Uterus (tissue), 4 donors: ENCODE data around the gene PCDHGA6. TPM values are rescaled to one million over a fixed set of nuclear protein-coding genes. Genes with fewer than 3 reads are reported as not detected.

Source experiments
- DNase-seq, 2 donors: peaks; one replicate each; pipeline ENCODE4 v3.0.0-alpha.2; 2019 to 2020
- H3K27ac ChIP-seq, 2 donors: fragments of 200-600 bp; sonication (generic); 1 replicate in 1 of 2; 2 replicates in 1 of 2; pipeline ENCODE4 v1.5.1; 2016 to 2018
- H3K27me3 ChIP-seq, 2 donors: fragments of 200-600 bp; sonication (generic); one replicate each; pipeline ENCODE4 v1.5.1; 2018 to 2019; ENCODE audit warnings: control low read depth in 1 of 2
- H3K36me3 ChIP-seq, 2 donors: fragments of 200-600 bp; sonication (generic); one replicate each; pipeline ENCODE4 v1.5.1; 2019; ENCODE audit warnings: control low read depth in 1 of 2
- H3K4me1 ChIP-seq, 2 donors: fragments of 200-600 bp; sonication (generic); one replicate each; pipeline ENCODE4 v1.5.1; 2018 to 2019; ENCODE audit warnings: control low read depth in 1 of 2
- H3K4me3 ChIP-seq, 2 donors: fragments of 200-600 bp; sonication (generic); 1 replicate in 1 of 2; 2 replicates in 1 of 2; pipeline ENCODE4 v1.5.1; 2018 to 2019; ENCODE audit warnings: mild to moderate bottlenecking in 1 of 2
- H3K9me3 ChIP-seq, 2 donors: fragments of 200-600 bp; sonication (generic); one replicate each; pipeline ENCODE4 v1.5.1; 2019; ENCODE audit warnings: control low read depth in 1 of 2
- POLR2A ChIP-seq, 2 donors: fragments of 450-650 bp; IDR thresholded peaks; one replicate each; pipeline ENCODE4 v1.6.1; 2016; ENCODE audit warnings: antibody characterized with exemption in 2 of 2, mild to moderate bottlenecking in 1 of 2, moderate library complexity in 1 of 2
- intact Hi-C: fragments of 100-400 bp; cut with DNase I; formaldehyde crosslinking; loops from one replicate; pipeline ENCODE4 v1.15.1; 2023; ENCODE audit warnings: low total_unique reads
- total RNA-seq, 4 donors: library from RNA; depleted of rRNA in 3 of 4; stranded (reverse); fragments of >200 nt in 3 of 4; gene quantifications; one replicate each; pipeline versions ENCODE4 v1.1.0 to v1.2.4, GENCODE V29; 2014 to 2023
- TF ChIP-seq, protein P1 (sequence below), 4 experiments: fragments of 200-600 bp in 2 of 4; fragments of 450-650 bp in 2 of 4; sonication (generic) in 2 of 4; IDR thresholded peaks; one replicate each; pipeline ENCODE4 v1.5.1; 2016 to 2019; ENCODE audit warnings: antibody characterized with exemption in 4 of 4, mild to moderate bottlenecking in 2 of 4, moderate library complexity in 1 of 4
- donor health status: DM: yes; HTN: yes; CAD: no.

The PCDHGA6 gene
- total RNA-seq, 4 donors from 2014 or later = 4.4 to 16.6 (median 14.3) TPM

GRCh38 chr5:141422742-141423291 is 49.1 kb downstream of the PCDHGA6 start:
- H3K36me3 ChIP-seq = no peaks in the 10 kb centered on the region
- H3K4me3 ChIP-seq = no peak overlapping the region
- no peaks in the 10 kb centered on the region for H3K27me3 ChIP-seq
- no peak for DNase-seq
- H3K4me1 ChIP-seq = no peaks in the 10 kb centered on the region
- no peak for TF ChIP-seq POLR2A (IDR thresholded peaks at IDR 0.05)
- TF ChIP-seq, protein P1, sequence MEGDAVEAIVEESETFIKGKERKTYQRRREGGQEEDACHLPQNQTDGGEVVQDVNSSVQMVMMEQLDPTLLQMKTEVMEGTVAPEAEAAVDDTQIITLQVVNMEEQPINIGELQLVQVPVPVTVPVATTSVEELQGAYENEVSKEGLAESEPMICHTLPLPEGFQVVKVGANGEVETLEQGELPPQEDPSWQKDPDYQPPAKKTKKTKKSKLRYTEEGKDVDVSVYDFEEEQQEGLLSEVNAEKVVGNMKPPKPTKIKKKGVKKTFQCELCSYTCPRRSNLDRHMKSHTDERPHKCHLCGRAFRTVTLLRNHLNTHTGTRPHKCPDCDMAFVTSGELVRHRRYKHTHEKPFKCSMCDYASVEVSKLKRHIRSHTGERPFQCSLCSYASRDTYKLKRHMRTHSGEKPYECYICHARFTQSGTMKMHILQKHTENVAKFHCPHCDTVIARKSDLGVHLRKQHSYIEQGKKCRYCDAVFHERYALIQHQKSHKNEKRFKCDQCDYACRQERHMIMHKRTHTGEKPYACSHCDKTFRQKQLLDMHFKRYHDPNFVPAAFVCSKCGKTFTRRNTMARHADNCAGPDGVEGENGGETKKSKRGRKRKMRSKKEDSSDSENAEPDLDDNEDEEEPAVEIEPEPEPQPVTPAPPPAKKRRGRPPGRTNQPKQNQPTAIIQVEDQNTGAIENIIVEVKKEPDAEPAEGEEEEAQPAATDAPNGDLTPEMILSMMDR (IDR thresholded peaks at IDR 0.05) = no peak
- peaks cover 0 to 98% of the 10 kb centered on the region in 2 donors for H3K9me3 ChIP-seq
- H3K27ac ChIP-seq = no peak overlapping the region
- intact Hi-C loops = no loop called here

GRCh38 chr5:141427783-141428426 is 54.2 kb downstream of the PCDHGA6 start:
- intact Hi-C loops = no loop called here
- DNase-seq = no peak
- H3K9me3 ChIP-seq = peaks cover 0 to 97% of the 10 kb centered on the region in 2 donors
- H3K36me3 ChIP-seq = no peaks in the 10 kb centered on the region
- H3K4me1 ChIP-seq = no peaks in the 10 kb centered on the region
- TF ChIP-seq POLR2A (IDR thresholded peaks at IDR 0.05) = no peak
- TF ChIP-seq, protein P1 (IDR thresholded peaks at IDR 0.05) = no peak
- H3K27ac ChIP-seq = no peak overlapping the region
- H3K4me3 ChIP-seq = no peak overlapping the region
- no peaks in the 10 kb centered on the region for H3K27me3 ChIP-seq

Other genes starting within 250 kb of the PCDHGA6 start
- 10 to 100 TPM in 3 of 4 donors, 1 to 10 TPM in 1; 1.2 to 16.4 (median 12.6) TPM for gene PCDHB5, start 238.7 kb upstream of the PCDHGA6 start, total RNA-seq
- gene PCDHB6, start 223.8 kb upstream of the PCDHGA6 start, total RNA-seq = 1 to 10 TPM in 3 of 4 donors, under 1 TPM in 1; 0.51 to 4.2 (median 1.7) TPM
- gene PCDHB7, start 201.2 kb upstream of the PCDHGA6 start, total RNA-seq = 1 to 10 TPM in 3 of 4 donors, under 1 TPM in 1; 0.51 to 8.0 (median 5.7) TPM
- 1 to 10 TPM in 2 of 4 donors, under 1 TPM in 2; under 0.01 to 5.4 (median 2.1) TPM for gene PCDHB8, start 196.1 kb upstream of the PCDHGA6 start, total RNA-seq
- gene PCDHB16, start 191.5 kb upstream of the PCDHGA6 start, total RNA-seq = 10 to 100 TPM in 1 of 4 donors, 1 to 10 TPM in 3; 3.8 to 10.2 (median 5.0) TPM
- gene PCDHB9, start 186.7 kb upstream of the PCDHGA6 start, total RNA-seq = 1 to 10 TPM; 1.8 to 5.5 (median 4.8) TPM
- gene PCDHB10, start 181.5 kb upstream of the PCDHGA6 start, total RNA-seq = 1 to 10 TPM; 2.6 to 8.3 (median 4.7) TPM
- gene PCDHB11, start 174.3 kb upstream of the PCDHGA6 start, total RNA-seq = 1 to 10 TPM; 2.4 to 9.8 (median 6.9) TPM
- gene PCDHB12, start 165.2 kb upstream of the PCDHGA6 start, total RNA-seq = 10 to 100 TPM in 1 of 4 donors, 1 to 10 TPM in 2, under 1 TPM in 1; 0.88 to 20.5 (median 9.1) TPM
- gene PCDHB13, start 160.0 kb upstream of the PCDHGA6 start, total RNA-seq = 10 to 100 TPM in 1 of 4 donors, 1 to 10 TPM in 3; 6.2 to 26.1 (median 8.5) TPM
- gene PCDHB14, start 150.5 kb upstream of the PCDHGA6 start, total RNA-seq = 10 to 100 TPM in 2 of 4 donors, 1 to 10 TPM in 2; 3.6 to 14.7 (median 9.3) TPM
- gene PCDHB15, start 128.5 kb upstream of the PCDHGA6 start, total RNA-seq = 10 to 100 TPM in 3 of 4 donors, 1 to 10 TPM in 1; 5.0 to 17.8 (median 12.1) TPM
- 1 to 10 TPM in 2 of 4 donors, under 1 TPM in 1, not detected in 1; 0.28 to 2.4 (median 2.3) TPM for gene SLC25A2, start 69.8 kb upstream of the PCDHGA6 start, total RNA-seq
- 100 to 1,000 TPM in 2 of 4 donors, 10 to 100 TPM in 2; 76.1 to 121 (median 98.0) TPM for gene TAF7, start 53.1 kb upstream of the PCDHGA6 start, total RNA-seq
- 1 to 10 TPM in 2 of 4 donors, under 1 TPM in 2; under 0.01 to 3.3 (median 1.5) TPM for gene PCDHGA1, start 43.4 kb upstream of the PCDHGA6 start, total RNA-seq
- gene PCDHGA2, start 35.1 kb upstream of the PCDHGA6 start, total RNA-seq = 10 to 100 TPM in 2 of 4 donors, 1 to 10 TPM in 2; 3.2 to 11.6 (median 9.3) TPM
- 1 to 10 TPM in 3 of 4 donors, under 1 TPM in 1; 0.51 to 8.2 (median 5.6) TPM for gene PCDHGA3, start 30.1 kb upstream of the PCDHGA6 start, total RNA-seq
- 1 to 10 TPM in 3 of 4 donors, not detected in 1; 4.4 to 7.4 (median 6.9) TPM for gene PCDHGB1, start 23.8 kb upstream of the PCDHGA6 start, total RNA-seq
- gene PCDHGA4, start 18.9 kb upstream of the PCDHGA6 start, total RNA-seq = 10 to 100 TPM in 1 of 4 donors, 1 to 10 TPM in 2, under 1 TPM in 1; 0.59 to 16.1 (median 8.7) TPM
- gene PCDHGB2, start 13.9 kb upstream of the PCDHGA6 start, total RNA-seq = 10 to 100 TPM in 2 of 4 donors, 1 to 10 TPM in 1, under 1 TPM in 1; 0.59 to 17.9 (median 8.7) TPM
- gene PCDHGA5, start 9.7 kb upstream of the PCDHGA6 start, total RNA-seq = 10 to 100 TPM in 3 of 4 donors, 1 to 10 TPM in 1; 1.8 to 11.5 (median 11.2) TPM
- gene PCDHGB3, start 3.6 kb upstream of the PCDHGA6 start, total RNA-seq = 10 to 100 TPM in 2 of 4 donors, 1 to 10 TPM in 1, under 1 TPM in 1; 0.59 to 14.1 (median 8.1) TPM
- gene PCDHGA7, start 8.9 kb downstream of the PCDHGA6 start, total RNA-seq = 10 to 100 TPM in 3 of 4 donors, 1 to 10 TPM in 1; 10.0 to 14.1 (median 11.8) TPM
- 10 to 100 TPM in 3 of 4 donors, 1 to 10 TPM in 1; 8.2 to 17.1 (median 14.9) TPM for gene PCDHGB4, start 13.8 kb downstream of the PCDHGA6 start, total RNA-seq
- 1 to 10 TPM in 3 of 4 donors, under 1 TPM in 1; 0.59 to 9.0 (median 5.1) TPM for gene PCDHGA8, start 18.7 kb downstream of the PCDHGA6 start, total RNA-seq
- gene PCDHGB5, start 24.1 kb downstream of the PCDHGA6 start, total RNA-seq = 10 to 100 TPM in 3 of 4 donors, 1 to 10 TPM in 1; 10.0 to 33.6 (median 20.6) TPM
- 10 to 100 TPM; 11.8 to 18.7 (median 16.7) TPM for gene PCDHGA9, start 28.9 kb downstream of the PCDHGA6 start, total RNA-seq
- 10 to 100 TPM in 2 of 4 donors, 1 to 10 TPM in 2; 3.1 to 21.1 (median 11.5) TPM for gene PCDHGB6, start 34.1 kb downstream of the PCDHGA6 start, total RNA-seq
- 10 to 100 TPM in 1 of 4 donors, 1 to 10 TPM in 3; 2.4 to 11.2 (median 6.6) TPM for gene PCDHGA10, start 39.1 kb downstream of the PCDHGA6 start, total RNA-seq
- 10 to 100 TPM in 3 of 4 donors, 1 to 10 TPM in 1; 7.1 to 27.6 (median 18.1) TPM for gene PCDHGB7, start 43.8 kb downstream of the PCDHGA6 start, total RNA-seq
- gene PCDHGA11, start 47.2 kb downstream of the PCDHGA6 start, total RNA-seq = 10 to 100 TPM in 3 of 4 donors, 1 to 10 TPM in 1; 9.4 to 13.2 (median 12.0) TPM
- 10 to 100 TPM in 3 of 4 donors, 1 to 10 TPM in 1; 2.9 to 22.0 (median 14.5) TPM for gene PCDHGA12, start 56.6 kb downstream of the PCDHGA6 start, total RNA-seq
- gene PCDHGC3, start 102.1 kb downstream of the PCDHGA6 start, total RNA-seq = 100 to 1,000 TPM in 3 of 4 donors, 10 to 100 TPM in 1; 25.9 to 146 (median 123) TPM
- 1 to 10 TPM; 2.9 to 8.0 (median 6.7) TPM for gene PCDHGC4, start 111.1 kb downstream of the PCDHGA6 start, total RNA-seq
- 1 to 10 TPM in 3 of 4 donors, under 1 TPM in 1; under 0.01 to 7.5 (median 3.4) TPM for gene PCDHGC5, start 115.2 kb downstream of the PCDHGA6 start, total RNA-seq
- gene DIAPH1, start 245.1 kb downstream of the PCDHGA6 start, total RNA-seq = 10 to 100 TPM; 27.7 to 69.4 (median 30.2) TPM